Esophagus muscularis mucosa (tissue), 4 donors: ENCODE measurements around the gene HES2. TPM values are rescaled to one million over a fixed set of nuclear protein-coding genes. Genes with fewer than 3 reads are reported as not detected.

Experiments
- DNase-seq: peaks from one replicate; pipeline ENCODE4 v3.0.0-alpha.2; 2017; ENCODE audit errors: extremely low spot score
- H3K27ac ChIP-seq, 4 donors: fragments of 200-600 bp; sonication (generic); replicated peaks in 1 of 4; 1 replicate in 3 of 4; 2 replicates in 1 of 4; pipeline ENCODE4 v1.5.1; 2016 to 2019; ENCODE audit warnings: mild to moderate bottlenecking in 1 of 4
- H3K27me3 ChIP-seq, 4 donors: fragments of 200-600 bp; sonication (generic); one replicate each; pipeline versions ENCODE4 v1.5.1 to v1.6.0; 2016 to 2019
- H3K36me3 ChIP-seq, 4 donors: fragments of 200-600 bp; sonication (generic); one replicate each; pipeline ENCODE4 v1.5.1; 2016 to 2019
- H3K4me1 ChIP-seq, 4 donors: fragments of 200-600 bp; sonication (generic); one replicate each; pipeline ENCODE4 v1.5.1; 2016 to 2019
- H3K4me3 ChIP-seq, 4 donors: fragments of 200-600 bp; sonication (generic); 1 replicate in 2 of 4; 2 replicates in 2 of 4; pipeline ENCODE4 v1.5.1; 2016 to 2019; ENCODE audit warnings: mild to moderate bottlenecking in 4 of 4, moderate library complexity in 1 of 4
- H3K9me3 ChIP-seq, 4 donors: fragments of 200-600 bp; sonication (generic); 1 replicate in 3 of 4; 2 replicates in 1 of 4; pipeline ENCODE4 v1.5.1; 2016 to 2019
- EP300 ChIP-seq: sonication (generic); formaldehyde crosslinking; IDR thresholded peaks from one replicate; pipeline ENCODE4 v1.6.1; 2017; ENCODE audit warnings: antibody characterized with exemption
- POLR2A ChIP-seq: fragments of 450-650 bp; IDR thresholded peaks from one replicate; pipeline ENCODE4 v1.6.1; 2017; ENCODE audit warnings: antibody characterized with exemption, moderate library complexity, mild to moderate bottlenecking, low read depth
- POLR2AphosphoS5 ChIP-seq, 2 donors: sonication (generic); formaldehyde crosslinking; IDR thresholded peaks; one replicate each; pipeline ENCODE4 v1.6.1; 2017; ENCODE audit warnings: antibody characterized with exemption in 2 of 2
- WGBS: methylation state at CpG from one replicate; pipeline ENCODE4 v1.1.5; 2018; 5-methylcytosine and 5-hydroxymethylcytosine counted together
- intact Hi-C: fragments of 100-400 bp; cut with DNase I; formaldehyde crosslinking; loops from one replicate; pipeline ENCODE4 v1.15.1; 2023
- total RNA-seq, 4 donors: library from RNA; depleted of rRNA; stranded (reverse); fragments of >200 nt; gene quantifications; one replicate each; pipeline versions ENCODE4 v1.1.0 to v1.2.1, GENCODE V29; 2016
- TF ChIP-seq, protein P1 (sequence below), 3 experiments: fragments of 200-600 bp in 2 of 3; fragments of 450-650 bp in 1 of 3; sonication (generic) in 2 of 3; IDR thresholded peaks; one replicate each; pipeline ENCODE4 v1.5.1; 2017 to 2019; ENCODE audit warnings: antibody characterized with exemption in 3 of 3, mild to moderate bottlenecking in 2 of 3, moderate library complexity in 1 of 3

The HES2 gene
- total RNA-seq, 4 donors from 2014 or later = not detected

DNA sequence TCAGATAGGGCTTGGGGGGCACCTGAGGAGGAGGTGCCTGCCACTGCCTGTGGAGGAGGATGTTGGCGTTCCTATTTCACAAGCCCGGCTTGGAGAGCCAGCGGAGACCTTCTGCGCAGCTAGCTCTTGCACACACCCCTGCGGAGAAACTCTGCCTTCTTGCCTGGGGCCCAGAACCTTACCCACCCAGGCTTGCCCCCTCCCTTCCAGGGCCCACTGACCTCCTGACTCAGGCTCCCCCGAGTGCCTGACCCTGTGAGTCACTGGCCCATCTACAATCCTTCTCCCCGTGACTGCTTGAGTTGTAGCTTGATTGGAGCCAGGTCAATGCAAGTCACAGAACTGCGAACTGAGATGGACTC, 3.4 kb downstream of the HES2 start:
- H3K27me3 ChIP-seq = peaks cover 7 to 100% (median 53%) of the 10 kb centered on the region in 4 donors
- no peaks in the 10 kb centered on the region for H3K9me3 ChIP-seq
- 94% methylated on average over 6 of the region's 8 CpGs for WGBS
- H3K4me1 ChIP-seq = peaks cover 22 to 29% (median 26%) of the 10 kb centered on the region in 4 donors
- H3K36me3 ChIP-seq = no peaks in the 10 kb centered on the region
- no peak for DNase-seq
- TF ChIP-seq, protein P1, sequence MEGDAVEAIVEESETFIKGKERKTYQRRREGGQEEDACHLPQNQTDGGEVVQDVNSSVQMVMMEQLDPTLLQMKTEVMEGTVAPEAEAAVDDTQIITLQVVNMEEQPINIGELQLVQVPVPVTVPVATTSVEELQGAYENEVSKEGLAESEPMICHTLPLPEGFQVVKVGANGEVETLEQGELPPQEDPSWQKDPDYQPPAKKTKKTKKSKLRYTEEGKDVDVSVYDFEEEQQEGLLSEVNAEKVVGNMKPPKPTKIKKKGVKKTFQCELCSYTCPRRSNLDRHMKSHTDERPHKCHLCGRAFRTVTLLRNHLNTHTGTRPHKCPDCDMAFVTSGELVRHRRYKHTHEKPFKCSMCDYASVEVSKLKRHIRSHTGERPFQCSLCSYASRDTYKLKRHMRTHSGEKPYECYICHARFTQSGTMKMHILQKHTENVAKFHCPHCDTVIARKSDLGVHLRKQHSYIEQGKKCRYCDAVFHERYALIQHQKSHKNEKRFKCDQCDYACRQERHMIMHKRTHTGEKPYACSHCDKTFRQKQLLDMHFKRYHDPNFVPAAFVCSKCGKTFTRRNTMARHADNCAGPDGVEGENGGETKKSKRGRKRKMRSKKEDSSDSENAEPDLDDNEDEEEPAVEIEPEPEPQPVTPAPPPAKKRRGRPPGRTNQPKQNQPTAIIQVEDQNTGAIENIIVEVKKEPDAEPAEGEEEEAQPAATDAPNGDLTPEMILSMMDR (IDR thresholded peaks at IDR 0.05) = no peak
- TF ChIP-seq POLR2A (no peak), EP300 (no peak)
- H3K4me3 ChIP-seq = no peak overlapping the region
- intact Hi-C loops = no loop called here
- H3K27ac ChIP-seq = no peak overlapping the region

DNA sequence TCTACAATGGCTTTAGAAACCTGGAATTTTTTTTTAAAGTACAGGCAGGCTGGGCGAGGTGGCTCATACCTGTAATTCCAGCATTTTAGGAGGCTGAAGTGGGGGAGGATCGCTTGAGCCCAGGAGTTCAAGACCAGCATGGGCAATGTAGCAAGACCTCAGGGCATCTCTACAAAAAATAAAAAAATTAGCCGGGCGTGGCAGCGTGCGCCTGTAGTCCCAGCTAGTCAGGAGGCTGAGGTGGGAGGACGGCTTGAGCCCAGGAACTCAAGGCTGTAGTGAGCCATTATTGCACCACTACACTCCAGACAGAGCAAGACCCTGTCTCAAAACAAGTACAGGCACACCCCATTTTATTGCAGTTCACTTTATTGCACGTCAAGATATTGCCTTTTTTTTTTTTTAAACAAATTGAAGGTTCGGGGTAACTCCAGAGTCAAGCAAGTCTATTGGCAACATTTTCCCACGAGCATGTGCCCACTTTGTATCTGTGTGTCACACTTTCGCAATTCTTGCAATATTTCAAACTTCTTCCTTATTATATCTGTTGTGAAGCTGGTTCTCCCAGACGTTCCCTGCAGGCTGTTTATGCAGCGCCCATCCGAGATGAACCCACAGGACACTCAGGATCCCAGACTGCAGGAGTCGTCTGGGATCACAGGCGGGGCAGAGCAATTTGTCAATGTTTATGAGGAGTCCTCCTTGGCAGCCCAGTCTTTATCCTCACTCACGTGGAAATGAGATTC, 4.7 kb downstream of the HES2 start:
- no peak for TF ChIP-seq POLR2A
- Histone ChIP-seq H3K4me3 (no peak overlapping the region), H3K27ac (no peak overlapping the region), H3K36me3 (no peaks in the 10 kb centered on the region), H3K9me3 (no peaks in the 10 kb centered on the region), H3K4me1 (peaks cover 15 to 20% (median 17%) of the 10 kb centered on the region in 4 donors), H3K27me3 (peaks cover 7 to 99% (median 43%) of the 10 kb centered on the region in 4 donors)
- intact Hi-C loops = no loop called here
- 71% methylated on average over 14 of the region's 17 CpGs for WGBS
- DNase-seq = no peak

DNA sequence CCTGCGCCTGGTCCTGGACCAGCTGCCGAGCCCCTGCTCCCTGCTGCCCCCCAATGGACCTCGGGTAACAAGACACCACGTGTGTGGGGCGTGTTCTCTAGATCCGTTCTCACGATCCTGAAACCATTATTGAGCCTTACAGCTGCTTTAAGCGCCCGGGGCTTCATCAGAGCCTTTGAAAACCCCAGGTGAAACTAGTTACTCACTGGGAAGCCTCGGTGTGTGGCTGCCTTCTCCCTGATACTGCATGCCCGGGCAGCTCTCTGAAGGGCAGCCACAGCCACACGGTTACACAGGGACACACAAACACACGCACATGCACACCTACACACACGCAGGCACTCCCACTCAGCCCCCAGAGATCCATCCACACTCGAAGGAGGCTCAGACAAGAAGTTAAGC, 5.3 kb downstream of the HES2 start:
- DNase-seq = no peak
- intact Hi-C loops = no loop called here
- no peaks in the 10 kb centered on the region for H3K9me3 ChIP-seq
- peaks cover 2 to 99% (median 37%) of the 10 kb centered on the region in 4 donors for H3K27me3 ChIP-seq
- H3K4me1 ChIP-seq = peaks cover 9 to 14% (median 11%) of the 10 kb centered on the region in 4 donors
- TF ChIP-seq, protein P1 (IDR thresholded peaks at IDR 0.05) = peak in 1 of 3 experiments; percentile 13
- no peak for TF ChIP-seq POLR2A
- TF ChIP-seq EP300 = no peak
- no peak for TF ChIP-seq POLR2AphosphoS5 (IDR thresholded peaks at IDR 0.05)
- 9% methylated on average over 7 of the region's 15 CpGs for WGBS
- no peak overlapping the region for H3K27ac ChIP-seq
- no peaks in the 10 kb centered on the region for H3K36me3 ChIP-seq
- H3K4me3 ChIP-seq = no peak overlapping the region

DNA sequence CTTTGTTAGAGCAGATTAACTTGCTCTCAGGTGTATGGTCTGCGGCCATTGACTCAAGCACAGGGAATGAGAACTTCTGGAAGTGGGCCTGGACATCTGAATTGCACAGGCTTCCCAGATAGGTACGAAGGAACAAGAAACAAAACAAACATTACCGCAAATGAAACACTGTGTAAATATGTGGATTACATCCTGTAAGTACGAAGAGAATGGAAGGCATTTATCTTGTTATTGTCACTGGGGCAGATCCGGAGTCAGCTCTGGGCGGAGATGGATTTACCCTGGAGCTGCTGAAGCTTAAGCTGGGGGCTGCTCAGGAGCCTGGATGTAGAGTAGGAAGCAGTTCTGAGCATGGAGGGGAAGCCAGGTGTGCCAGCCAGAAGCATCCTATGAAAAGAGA, 6.8 kb downstream of the HES2 start:
- intact Hi-C loops = no loop called here

DNA sequence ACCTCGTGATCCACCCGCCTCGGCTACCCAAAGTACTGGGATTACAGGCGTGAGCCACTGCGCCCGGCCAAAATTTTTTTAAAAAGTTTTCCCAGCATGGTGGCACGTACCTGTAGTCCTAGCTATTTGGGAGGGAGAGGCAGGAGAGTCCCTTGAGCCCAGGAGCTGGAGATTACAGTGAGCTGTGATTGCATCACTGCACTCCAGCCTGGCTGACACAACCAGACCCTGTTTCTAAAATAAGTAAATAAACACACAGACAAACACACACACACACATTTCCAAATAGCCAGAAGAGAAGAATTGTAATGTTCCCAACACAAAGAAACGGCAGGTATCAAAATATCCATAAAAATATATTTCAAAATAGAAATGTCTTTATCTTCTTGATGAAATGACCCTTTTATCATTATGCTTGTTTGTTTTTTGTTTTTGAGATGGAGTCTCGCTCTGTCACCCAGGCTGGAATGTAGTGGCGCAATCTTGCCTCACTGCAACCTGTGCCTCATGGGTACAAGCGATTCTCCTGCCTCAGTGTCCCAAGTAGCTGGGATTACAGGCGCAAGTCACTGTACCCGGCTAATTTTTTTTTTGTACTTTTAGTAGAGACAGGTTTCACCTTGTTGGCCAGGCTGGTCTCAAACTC, 9.3 kb downstream of the HES2 start:
- H3K36me3 ChIP-seq = no peaks in the 10 kb centered on the region
- no peaks in the 10 kb centered on the region for H3K9me3 ChIP-seq
- WGBS = 91% methylated on average over 13 of the region's 13 CpGs
- H3K27me3 ChIP-seq = peaks cover 0 to 74% (median 9%) of the 10 kb centered on the region in 4 donors
- peaks cover 0 to 4% (median 0%) of the 10 kb centered on the region in 4 donors for H3K4me1 ChIP-seq
- intact Hi-C loops = no loop called here
- no peak overlapping the region for H3K4me3 ChIP-seq
- TF ChIP-seq EP300 (no peak), POLR2A (no peak), POLR2AphosphoS5 (IDR thresholded peaks at IDR 0.05) (no peak)
- TF ChIP-seq, protein P1 (IDR thresholded peaks at IDR 0.05) = no peak
- no peak overlapping the region for H3K27ac ChIP-seq
- DNase-seq = no peak

More for the DNA sequence above, 6.8 kb downstream of the HES2 start:
- Histone ChIP-seq H3K9me3 (no peaks in the 10 kb centered on the region), H3K4me3 (no peak overlapping the region), H3K27ac (no peak overlapping the region), H3K36me3 (no peaks in the 10 kb centered on the region), H3K4me1 (peaks cover 0 to 4% (median 0%) of the 10 kb centered on the region in 4 donors), H3K27me3 (peaks cover 0 to 92% (median 22%) of the 10 kb centered on the region in 4 donors)
- WGBS = 62% methylated on average over 6 of the region's 6 CpGs
- DNase-seq = no peak
- TF ChIP-seq POLR2A = no peak
